Stomach (tissue), 4 donors: ENCODE measurements around the gene RALY.

ENCODE experiments used
- EP300 ChIP-seq: sonication (generic); formaldehyde crosslinking; IDR thresholded peaks from one replicate; pipeline ENCODE4 v1.6.1; 2017; ENCODE audit warnings: antibody characterized with exemption
- POLR2A ChIP-seq, 4 donors: fragments of 450-650 bp; IDR thresholded peaks; one replicate each; pipeline ENCODE4 v1.6.1; 2016; ENCODE audit warnings: antibody characterized with exemption in 4 of 4, control low read depth in 2 of 4, mild to moderate bottlenecking in 1 of 4, moderate library complexity in 1 of 4
- TF ChIP-seq, protein P1 (sequence below), 7 experiments: fragments of 450-650 bp in 4 of 7; fragments of 200-600 bp in 3 of 7; sonication (generic) in 3 of 7; IDR thresholded peaks; one replicate each; pipeline ENCODE4 v1.5.1; 2016 to 2019; ENCODE audit warnings: antibody characterized with exemption in 7 of 7, control low read depth in 2 of 7, mild to moderate bottlenecking in 1 of 7

DNA sequence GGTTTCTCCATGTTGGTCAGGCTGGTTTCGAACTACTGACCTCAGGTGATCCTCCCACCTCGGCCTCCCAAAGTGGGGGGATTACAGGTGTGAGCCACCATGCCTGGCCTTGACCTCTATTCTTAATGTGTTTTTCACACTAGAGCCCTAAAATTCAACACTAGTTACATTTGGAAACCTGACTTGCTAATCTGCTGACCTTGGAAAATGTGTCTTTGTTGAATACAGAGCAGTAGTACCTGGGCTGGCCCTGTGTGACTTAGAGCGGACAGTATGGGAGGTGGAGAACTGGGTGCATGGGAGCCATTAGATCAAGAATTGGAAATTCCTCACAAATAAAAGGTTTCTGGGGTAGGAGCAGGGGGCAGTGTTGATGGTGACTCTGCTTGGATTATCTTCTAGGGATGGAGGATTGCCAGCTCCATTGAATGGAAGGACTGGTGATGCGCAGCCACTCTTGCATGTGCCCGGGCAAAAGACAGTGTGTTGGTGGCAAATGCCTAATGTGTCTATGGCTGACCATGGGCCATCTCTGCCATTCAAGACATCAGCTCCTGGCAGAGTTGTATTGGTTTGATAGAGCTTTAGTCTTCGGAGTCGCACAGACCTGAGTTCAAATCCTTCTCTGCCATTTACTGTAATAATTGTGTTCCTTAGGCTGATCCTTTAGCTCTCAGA lies 53.4 kb downstream of the RALY start:
- TF ChIP-seq, protein P1, sequence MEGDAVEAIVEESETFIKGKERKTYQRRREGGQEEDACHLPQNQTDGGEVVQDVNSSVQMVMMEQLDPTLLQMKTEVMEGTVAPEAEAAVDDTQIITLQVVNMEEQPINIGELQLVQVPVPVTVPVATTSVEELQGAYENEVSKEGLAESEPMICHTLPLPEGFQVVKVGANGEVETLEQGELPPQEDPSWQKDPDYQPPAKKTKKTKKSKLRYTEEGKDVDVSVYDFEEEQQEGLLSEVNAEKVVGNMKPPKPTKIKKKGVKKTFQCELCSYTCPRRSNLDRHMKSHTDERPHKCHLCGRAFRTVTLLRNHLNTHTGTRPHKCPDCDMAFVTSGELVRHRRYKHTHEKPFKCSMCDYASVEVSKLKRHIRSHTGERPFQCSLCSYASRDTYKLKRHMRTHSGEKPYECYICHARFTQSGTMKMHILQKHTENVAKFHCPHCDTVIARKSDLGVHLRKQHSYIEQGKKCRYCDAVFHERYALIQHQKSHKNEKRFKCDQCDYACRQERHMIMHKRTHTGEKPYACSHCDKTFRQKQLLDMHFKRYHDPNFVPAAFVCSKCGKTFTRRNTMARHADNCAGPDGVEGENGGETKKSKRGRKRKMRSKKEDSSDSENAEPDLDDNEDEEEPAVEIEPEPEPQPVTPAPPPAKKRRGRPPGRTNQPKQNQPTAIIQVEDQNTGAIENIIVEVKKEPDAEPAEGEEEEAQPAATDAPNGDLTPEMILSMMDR (IDR thresholded peaks at IDR 0.05), result no peak
- TF ChIP-seq POLR2A (IDR thresholded peaks at IDR 0.05) (no peak), EP300 (no peak)
